H1 (cell line): ENCODE data around the gene COPS7A.

Source experiments
- ATF3 ChIP-seq: IDR thresholded peaks from 2 replicates; pipeline ENCODE4 v1.6.1; 2011; ENCODE audit warnings: low read depth, mild to moderate bottlenecking, low read length; ENCODE audit not compliant: insufficient read depth
- CTCF ChIP-seq, 3 experiments: IDR thresholded peaks; 1 replicate in 2 of 3; 2 replicates in 1 of 3; pipeline versions ENCODE4 v1.5.1 to v1.6.1; 2011; ENCODE audit warnings: low read length in 3 of 3, mild to moderate bottlenecking in 3 of 3, inconsistent platforms in 2 of 3, low read depth in 1 of 3, moderate library complexity in 1 of 3; ENCODE audit not compliant: insufficient read depth in 1 of 3; ENCODE audit errors: control extremely low read depth in 1 of 3
- FOSL1 ChIP-seq: IDR thresholded peaks from 2 replicates; pipeline ENCODE4 v1.6.1; 2011; ENCODE audit warnings: mild to moderate bottlenecking, low read depth, low read length, moderate library complexity; ENCODE audit not compliant: insufficient read depth
- JUND ChIP-seq: IDR thresholded peaks from 2 replicates; pipeline ENCODE4 v1.6.1; 2011; ENCODE audit warnings: mild to moderate bottlenecking, improper control_type of control experiment, low read length
- KDM1A ChIP-seq: fragments of 200-600, 300-600 bp; sonication (generic); IDR thresholded peaks from 2 replicates; pipeline ENCODE4 v1.7.1; 2016; ENCODE audit warnings: mild to moderate bottlenecking, low read length, borderline replicate concordance
- KDM5A ChIP-seq: fragments of 200-600 bp; IDR thresholded peaks from 2 replicates; pipeline ENCODE4 v1.7.1; 2012; ENCODE audit warnings: mild to moderate bottlenecking, low read length, inconsistent platforms, mixed read lengths
- NRF1 ChIP-seq: IDR thresholded peaks from 2 replicates; pipeline ENCODE4 v1.6.1; 2011; ENCODE audit warnings: mild to moderate bottlenecking, low read depth, low read length, improper control_type of control experiment
- POLR2AphosphoS5 ChIP-seq: IDR thresholded peaks from 2 replicates; pipeline ENCODE4 v1.6.1; 2011; ENCODE audit warnings: low read depth, low read length
- RBBP5 ChIP-seq: IDR thresholded peaks from 2 replicates; pipeline ENCODE4 v1.7.1; 2012; ENCODE audit warnings: low read depth, mild to moderate bottlenecking, inconsistent platforms, low read length, moderate library complexity, borderline replicate concordance
- RFX5 ChIP-seq: IDR thresholded peaks from 2 replicates; pipeline ENCODE4 v1.6.1; 2011; ENCODE audit warnings: low read depth, low read length, improper control_type of control experiment, borderline replicate concordance
- TAF1 ChIP-seq: IDR thresholded peaks from 2 replicates; pipeline ENCODE4 v1.6.1; 2011; ENCODE audit warnings: mild to moderate bottlenecking, low read depth, low read length
- TBP ChIP-seq: IDR thresholded peaks from 2 replicates; pipeline ENCODE4 v1.6.1; 2011; ENCODE audit warnings: low read depth, low read length, improper control_type of control experiment
- YY1 ChIP-seq: IDR thresholded peaks from 2 replicates; pipeline ENCODE4 v1.6.1; 2011; ENCODE audit warnings: low read depth, mild to moderate bottlenecking, low read length
- ZNF274 ChIP-seq: IDR thresholded peaks from 2 replicates; pipeline ENCODE4 v1.7.0; 2012; ENCODE audit warnings: low read length, borderline replicate concordance; ENCODE audit errors: extremely low read depth

GRCh38 chr12:6700646-6701051 lies 23.2 kb upstream of the COPS7A start, which contains the start of gene PIANP:
- no peak for TF ChIP-seq CTCF (IDR thresholded peaks at IDR 0.05; ENCODE audit: control extremely low read depth in 1 of 3, insufficient read depth in 1 of 3, low read depth in 1 of 3, low read length in 3 of 3)
- no peak for TF ChIP-seq ATF3
- TF ChIP-seq RFX5: no peak
- no peak for TF ChIP-seq NRF1
- TF ChIP-seq KDM5A: no peak
- TF ChIP-seq YY1: no peak
- TF ChIP-seq RBBP5: no peak
- TF ChIP-seq JUND: no peak
- TF ChIP-seq ZNF274: no peak
- no peak for TF ChIP-seq KDM1A
- TF ChIP-seq TAF1: no peak
- TF ChIP-seq FOSL1: no peak
- no peak for TF ChIP-seq TBP
- no peak for TF ChIP-seq POLR2AphosphoS5
